HCT116 (cell line): ENCODE measurements around the gene ZNF341. TPM values are rescaled to one million over a fixed set of nuclear protein-coding genes. Genes with fewer than 3 reads are reported as not detected.

Experiments
- ATAC-seq: fragments of 200-7000 bp; cut with Tn5 transposase; 2 replicates; pipeline ENCODE4 v1.9.1; 2020; ENCODE audit warnings: mild to moderate bottlenecking, moderate library complexity
- BruUV-seq: library from RNA; stranded (reverse); fragments of 400-500 nt; replicated peaks from 2 replicates; lab custom pipeline; 2021; lab: Mats Ljungman, UMichigan
- CTCF ChIA-PET: fragments of 300-600 bp; sonication (Branson Sonifier 250); formaldehyde crosslinking; loops from one replicate; lab custom pipeline; 2021; ENCODE audit warnings: antibody characterized with exemption; lab: Charles Lee
- POLR2A ChIA-PET: fragments of 300-600, 350-600 bp; sonication (Branson Sonifier 250); formaldehyde crosslinking; loops from one replicate; lab custom pipeline; 2021; ENCODE audit warnings: antibody characterized with exemption; lab: Charles Lee
- RAD21 ChIA-PET, 2 experiments: fragments of 300-600 bp; sonication (Branson Sonifier 250); formaldehyde crosslinking; loops; one replicate each; lab custom pipeline; 2023; ENCODE audit warnings: low total read pairs in 2 of 2; ENCODE audit not compliant: uncharacterized antibody in 2 of 2, unreplicated experiment in 2 of 2, low non-redundant PET in 1 of 2; lab: Charles Lee
- DNase-seq: peaks from one replicate; pipeline ENCODE4 v3.0.0-alpha.2; 2010; ENCODE audit warnings: low read depth, low spot score
- H2AFZ ChIP-seq: fragments of 200-600 bp; shearing (Covaris generic), sonication (generic); 2 replicates; pipeline ENCODE4 v1.6.1; 2017; ENCODE audit warnings: low read depth, mixed run types, mixed read lengths, antibody characterized with exemption, low read length; ENCODE audit not compliant: poor library complexity, severe bottlenecking
- H3K27ac ChIP-seq: 2 replicates; pipeline ENCODE4 v1.5.1; 2012; ENCODE audit warnings: low read depth, low read length
- H3K27me3 ChIP-seq: fragments of 200-600 bp; sonication (generic); 2 replicates; pipeline ENCODE4 v1.6.1; 2016; ENCODE audit warnings: mixed run types, low read length, mixed read lengths; ENCODE audit not compliant: insufficient read depth
- H3K36me3 ChIP-seq, 2 experiments: fragments of 200-500 bp in 1 of 2; fragments of 200-600 bp in 1 of 2; sonication (Bioruptor generic) in 1 of 2; sonication (generic) in 1 of 2; 2 replicates each; pipeline versions ENCODE4 v1.5.1 to v1.6.1; 2014 to 2016; ENCODE audit warnings: low read length in 2 of 2, inconsistent platforms in 1 of 2, mixed read lengths in 1 of 2, mixed run types in 1 of 2; ENCODE audit not compliant: insufficient read depth in 2 of 2, control insufficient read depth in 1 of 2
- H3K4me1 ChIP-seq, 2 experiments: fragments of 200-600 bp in 1 of 2; sonication (generic) in 1 of 2; 2 replicates each; pipeline versions ENCODE4 v1.5.1 to v1.6.1; 2012 to 2017; ENCODE audit warnings: low read length in 2 of 2, inconsistent platforms in 1 of 2, mild to moderate bottlenecking in 1 of 2, mixed read lengths in 1 of 2, mixed run types in 1 of 2, moderate library complexity in 1 of 2; ENCODE audit not compliant: insufficient read depth in 2 of 2, control insufficient read depth in 1 of 2
- H3K4me2 ChIP-seq: fragments of 200-600 bp; sonication (generic); 2 replicates; pipeline ENCODE4 v1.6.1; 2017; ENCODE audit warnings: mixed run types, low read length, mixed read lengths
- H3K4me3 ChIP-seq, 2 experiments: fragments of 200-600 bp in 1 of 2; sonication (generic) in 1 of 2; replicated peaks in 1 of 2; 2 replicates each; pipeline ENCODE4 v1.5.1; 2011 to 2016; ENCODE audit warnings: low read length in 2 of 2, control low read depth in 1 of 2, low read depth in 1 of 2, mild to moderate bottlenecking in 1 of 2, mixed read lengths in 1 of 2, mixed run types in 1 of 2
- H3K79me2 ChIP-seq: fragments of 200-600 bp; sonication (generic); 2 replicates; pipeline ENCODE4 v1.6.1; 2017; ENCODE audit warnings: mild to moderate bottlenecking, mixed run types, low read length, moderate library complexity, mixed read lengths; ENCODE audit not compliant: insufficient read depth
- H3K9ac ChIP-seq: fragments of 200-600 bp; sonication (generic); 2 replicates; pipeline ENCODE4 v1.6.1; 2016; ENCODE audit warnings: low read length, mixed read lengths
- H3K9me2 ChIP-seq: fragments of 200-600 bp; sonication (generic), shearing (Covaris generic); 2 replicates; pipeline ENCODE4 v1.6.1; 2017; ENCODE audit warnings: mixed run types, mild to moderate bottlenecking, moderate library complexity; ENCODE audit not compliant: insufficient read depth
- H3K9me3 ChIP-seq, 2 experiments: fragments of 200-500 bp in 1 of 2; fragments of 200-600 bp in 1 of 2; sonication (Bioruptor generic) in 1 of 2; sonication (generic) in 1 of 2; 2 replicates each; pipeline ENCODE4 v1.6.1; 2014 to 2017; ENCODE audit warnings: low read length in 2 of 2, mixed read lengths in 2 of 2, inconsistent platforms in 1 of 2, low read depth in 1 of 2, mild to moderate bottlenecking in 1 of 2, mixed run types in 1 of 2, moderate library complexity in 1 of 2; ENCODE audit not compliant: control insufficient read depth in 1 of 2, insufficient read depth in 1 of 2
- H4K20me1 ChIP-seq: fragments of 200-600 bp; sonication (generic), shearing (Covaris generic); 2 replicates; pipeline ENCODE4 v1.6.1; 2017; ENCODE audit warnings: mixed run types, mild to moderate bottlenecking, moderate library complexity; ENCODE audit not compliant: insufficient read depth
- CBX3 ChIP-seq: IDR thresholded peaks from 2 replicates; pipeline ENCODE4 v1.6.1; 2012; ENCODE audit warnings: low read depth
- CEBPB ChIP-seq: IDR thresholded peaks from 2 replicates; pipeline ENCODE4 v1.6.1; 2012; ENCODE audit warnings: low read depth
- ELF1 ChIP-seq: IDR thresholded peaks from 2 replicates; pipeline ENCODE4 v1.6.1; 2012; ENCODE audit warnings: low read depth, borderline replicate concordance
- EZH2 ChIP-seq: fragments of 200-600 bp; sonication (generic); IDR thresholded peaks from 2 replicates; pipeline ENCODE4 v1.6.1; 2017; ENCODE audit warnings: antibody characterized with exemption, mixed run types
- FOSL1 ChIP-seq: IDR thresholded peaks from 2 replicates; pipeline ENCODE4 v1.6.1; 2012; ENCODE audit warnings: low read depth
- JUND ChIP-seq: IDR thresholded peaks from 2 replicates; pipeline ENCODE4 v1.6.1; 2012
- RAD21 ChIP-seq: IDR thresholded peaks from 2 replicates; pipeline ENCODE4 v1.6.1; 2012; ENCODE audit warnings: low read depth, mild to moderate bottlenecking
- SP1 ChIP-seq: IDR thresholded peaks from 2 replicates; pipeline ENCODE4 v1.6.1; 2012; ENCODE audit warnings: low read depth
- TCF7L2 ChIP-seq: IDR thresholded peaks from 2 replicates; pipeline ENCODE4 v1.7.0; 2011; ENCODE audit warnings: borderline replicate concordance, inconsistent platforms; ENCODE audit not compliant: insufficient read depth, insufficient read length; ENCODE audit errors: extremely low read depth
- ZFX ChIP-seq: fragments of 450-650 bp; IDR thresholded peaks from 2 replicates; pipeline ENCODE4 v1.6.1; 2017
- intact Hi-C: fragments of 100-400 bp; cut with micrococcal nuclease; formaldehyde crosslinking; loops from 2 replicates; pipeline ENCODE4 v1.10.0; 2022
- total RNA-seq: library from RNA; stranded (reverse); gene quantifications from one replicate; pipeline ENCODE4 v1.2.1, GENCODE V29; 2021; ENCODE audit not compliant: unreplicated experiment
- TF ChIP-seq, protein P1 (sequence below): IDR thresholded peaks from 2 replicates; pipeline ENCODE4 v1.6.1; 2011; ENCODE audit warnings: mild to moderate bottlenecking, low read length, moderate library complexity; ENCODE audit not compliant: insufficient replicate concordance; ENCODE audit errors: extremely low read depth
- TF ChIP-seq, protein P2 (sequence below): IDR thresholded peaks from 2 replicates; pipeline ENCODE4 v1.6.1; 2012
- TF ChIP-seq, protein P3 (sequence below), 3 experiments: fragments of 200-600 bp in 1 of 3; sonication (generic) in 1 of 3; IDR thresholded peaks in 2 of 3; conservative IDR thresholded peaks in 1 of 3; 2 replicates each; pipeline ENCODE4 v1.5.1; 2012 to 2017; ENCODE audit warnings: low read depth in 2 of 3, low read length in 2 of 3, antibody characterized with exemption in 1 of 3, borderline replicate concordance in 1 of 3, control low read depth in 1 of 3, mild to moderate bottlenecking in 1 of 3, mixed read lengths in 1 of 3, mixed run types in 1 of 3, moderate library complexity in 1 of 3; ENCODE audit not compliant: insufficient read depth in 1 of 3

ZNF341 gene
- total RNA-seq, 1 experiment from 2014 or later: 4.9 TPM

DNA sequence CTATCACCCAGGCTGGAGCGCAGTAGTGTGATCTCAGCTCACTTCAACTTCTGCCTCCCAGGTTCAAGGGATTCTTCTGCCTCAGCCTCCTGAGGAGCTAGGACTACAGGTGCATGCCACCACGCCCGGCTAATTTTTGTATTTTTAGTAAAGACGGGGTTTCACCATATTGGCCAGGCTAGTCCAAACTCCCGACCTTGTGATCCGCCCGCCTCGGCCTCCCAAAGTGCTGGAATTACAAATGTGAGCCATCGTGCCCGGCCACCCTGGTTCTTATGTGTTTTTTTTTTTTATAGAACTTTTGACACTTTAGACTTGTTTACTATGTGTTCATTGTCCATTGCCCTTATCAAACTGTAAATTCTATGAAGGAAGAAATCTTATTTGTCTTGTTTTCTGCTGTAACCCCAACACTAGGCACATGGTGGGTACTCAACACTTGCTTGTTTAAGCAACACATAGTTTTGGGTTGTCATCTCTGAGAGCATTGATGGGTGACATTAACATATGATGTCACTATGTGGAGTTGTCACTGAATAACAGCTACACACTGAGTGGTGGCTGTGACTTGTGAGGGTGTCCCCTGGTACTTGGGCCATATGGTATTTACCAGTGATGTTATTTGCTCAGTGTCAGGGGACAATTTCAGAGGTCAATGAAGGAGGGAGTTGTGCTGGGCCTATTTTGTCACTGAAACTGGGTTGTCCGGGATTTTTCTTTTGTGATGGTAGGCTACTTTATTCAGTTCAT lies 10.2 kb upstream of the ZNF341 start (continued):
- TF ChIP-seq, protein P1, sequence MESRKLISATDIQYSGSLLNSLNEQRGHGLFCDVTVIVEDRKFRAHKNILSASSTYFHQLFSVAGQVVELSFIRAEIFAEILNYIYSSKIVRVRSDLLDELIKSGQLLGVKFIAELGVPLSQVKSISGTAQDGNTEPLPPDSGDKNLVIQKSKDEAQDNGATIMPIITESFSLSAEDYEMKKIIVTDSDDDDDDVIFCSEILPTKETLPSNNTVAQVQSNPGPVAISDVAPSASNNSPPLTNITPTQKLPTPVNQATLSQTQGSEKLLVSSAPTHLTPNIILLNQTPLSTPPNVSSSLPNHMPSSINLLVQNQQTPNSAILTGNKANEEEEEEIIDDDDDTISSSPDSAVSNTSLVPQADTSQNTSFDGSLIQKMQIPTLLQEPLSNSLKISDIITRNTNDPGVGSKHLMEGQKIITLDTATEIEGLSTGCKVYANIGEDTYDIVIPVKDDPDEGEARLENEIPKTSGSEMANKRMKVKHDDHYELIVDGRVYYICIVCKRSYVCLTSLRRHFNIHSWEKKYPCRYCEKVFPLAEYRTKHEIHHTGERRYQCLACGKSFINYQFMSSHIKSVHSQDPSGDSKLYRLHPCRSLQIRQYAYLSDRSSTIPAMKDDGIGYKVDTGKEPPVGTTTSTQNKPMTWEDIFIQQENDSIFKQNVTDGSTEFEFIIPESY: no peak
- TF ChIP-seq ELF1 (no peak), ZFX (no peak), CBX3 (no peak), EZH2 (no peak), FOSL1 (no peak), TCF7L2 (no peak)
- TF ChIP-seq, all 23 proteins: peak for 0

DNA sequence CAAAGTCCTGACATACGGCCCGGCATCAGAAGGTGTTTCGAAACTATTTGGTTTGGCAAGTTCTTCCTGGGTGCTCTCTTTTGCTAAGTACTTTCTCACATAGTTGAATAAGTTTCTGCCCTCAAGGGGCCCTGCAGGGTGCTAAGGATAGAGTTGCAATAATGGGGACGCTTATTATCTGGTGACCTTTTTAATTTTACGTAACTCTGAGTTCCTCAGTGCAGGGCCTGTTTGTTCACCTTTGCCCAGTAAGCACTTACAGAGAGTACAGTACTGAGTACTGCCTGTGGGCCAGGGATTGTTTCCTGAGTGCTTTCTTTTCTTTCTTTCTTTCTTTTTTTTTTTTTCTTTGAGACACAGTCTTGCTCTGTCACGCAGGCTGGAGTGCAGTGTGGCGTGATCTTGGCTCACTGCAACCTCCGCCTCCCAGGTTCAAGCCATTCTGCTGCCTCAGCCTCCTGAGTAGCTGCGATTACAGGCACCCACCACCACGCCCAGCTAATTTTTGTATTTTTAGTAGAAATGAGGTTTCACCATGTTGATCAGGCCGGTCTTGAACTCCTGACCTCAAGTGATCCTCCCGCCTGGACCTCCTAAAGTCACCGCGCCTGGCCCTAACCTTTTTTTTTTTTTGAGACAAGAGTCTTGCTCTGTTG lies 7.2 kb upstream of the ZNF341 start:
- Histone ChIP-seq H2AFZ (no peak overlapping the region), H3K9me3 (no peaks in the 10 kb centered on the region), H3K36me3 (no peaks in the 10 kb centered on the region), H3K4me3 (no peak overlapping the region), H3K9ac (no peak overlapping the region), H3K27ac (no peak overlapping the region), H3K9me2 (no peaks in the 10 kb centered on the region), H3K79me2 (no peaks in the 10 kb centered on the region), H4K20me1 (no peaks in the 10 kb centered on the region), H3K4me1 (peaks cover under 1 to 15% of the 10 kb centered on the region in 2 experiments; a peak in 3 of 4 replicates), H3K27me3 (no peaks in the 10 kb centered on the region), H3K4me2 (no peak overlapping the region)
- ChIA-PET POLR2A (no interaction called here), RAD21 (interaction anchor here in 1 of 2 experiments (0.7 kb wide), 1 partner anchor 11 kb away, joined by 4 read pairs; no protein-coding TSS in a partner anchor), CTCF (no interaction called here)
- BruUV-seq: no TSS peak
- ATAC-seq (no peak), DNase-seq (no peak)
- intact Hi-C loops: no loop called here
- TF ChIP-seq ZFX (no peak), CEBPB (no peak), RAD21 (no peak), JUND (no peak), FOSL1 (no peak), SP1 (no peak), CBX3 (no peak)
- TF ChIP-seq, protein P2, sequence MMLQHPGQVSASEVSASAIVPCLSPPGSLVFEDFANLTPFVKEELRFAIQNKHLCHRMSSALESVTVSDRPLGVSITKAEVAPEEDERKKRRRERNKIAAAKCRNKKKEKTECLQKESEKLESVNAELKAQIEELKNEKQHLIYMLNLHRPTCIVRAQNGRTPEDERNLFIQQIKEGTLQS: no peak
- TF ChIP-seq, protein P3, sequence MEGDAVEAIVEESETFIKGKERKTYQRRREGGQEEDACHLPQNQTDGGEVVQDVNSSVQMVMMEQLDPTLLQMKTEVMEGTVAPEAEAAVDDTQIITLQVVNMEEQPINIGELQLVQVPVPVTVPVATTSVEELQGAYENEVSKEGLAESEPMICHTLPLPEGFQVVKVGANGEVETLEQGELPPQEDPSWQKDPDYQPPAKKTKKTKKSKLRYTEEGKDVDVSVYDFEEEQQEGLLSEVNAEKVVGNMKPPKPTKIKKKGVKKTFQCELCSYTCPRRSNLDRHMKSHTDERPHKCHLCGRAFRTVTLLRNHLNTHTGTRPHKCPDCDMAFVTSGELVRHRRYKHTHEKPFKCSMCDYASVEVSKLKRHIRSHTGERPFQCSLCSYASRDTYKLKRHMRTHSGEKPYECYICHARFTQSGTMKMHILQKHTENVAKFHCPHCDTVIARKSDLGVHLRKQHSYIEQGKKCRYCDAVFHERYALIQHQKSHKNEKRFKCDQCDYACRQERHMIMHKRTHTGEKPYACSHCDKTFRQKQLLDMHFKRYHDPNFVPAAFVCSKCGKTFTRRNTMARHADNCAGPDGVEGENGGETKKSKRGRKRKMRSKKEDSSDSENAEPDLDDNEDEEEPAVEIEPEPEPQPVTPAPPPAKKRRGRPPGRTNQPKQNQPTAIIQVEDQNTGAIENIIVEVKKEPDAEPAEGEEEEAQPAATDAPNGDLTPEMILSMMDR (IDR thresholded peaks at IDR 0.05 in 2 of 3, conservative IDR thresholded peaks at IDR 0.05 in 1 of 3; ENCODE audit: borderline replicate concordance in 1 of 3, insufficient read depth in 1 of 3, low read depth in 2 of 3, low read length in 2 of 3): no peak
